WTC11 (cell line): ENCODE data around the gene OR8A1. TPM values are rescaled to one million over a fixed set of nuclear protein-coding genes. Genes with fewer than 3 reads are reported as not detected.
A peak's percentile ranks its signal among the peaks of the same experiment; 100 is the strongest.

Experiments
- ATAC-seq: fragments of 200-7000 bp; cut with Tn5 transposase; 2 replicates; pipeline ENCODE4 v1.10.0; 2021; ENCODE audit warnings: mild to moderate bottlenecking, moderate library complexity
- CTCF ChIA-PET: fragments of 300-600 bp; sonication (Branson Sonifier 250); formaldehyde crosslinking; loops from one replicate; lab custom pipeline; 2021; ENCODE audit warnings: antibody characterized with exemption; lab: Charles Lee
- POLR2A ChIA-PET: fragments of 350-600 bp; sonication (Branson Sonifier 250); formaldehyde crosslinking; loops from one replicate; lab custom pipeline; 2021; ENCODE audit warnings: antibody characterized with exemption; lab: Charles Lee
- DNase-seq: peaks from one replicate; pipeline ENCODE4 v3.0.0; 2021; ENCODE audit warnings: low spot score
- H3K27ac Mint-ChIP-seq: 2 replicates; pipeline ENCODE4 v1.8.0; 2021; ENCODE audit warnings: mixed read lengths
- H3K27me3 Mint-ChIP-seq: 2 replicates; pipeline ENCODE4 v1.8.0; 2021; ENCODE audit warnings: low read depth, mild to moderate bottlenecking, moderate library complexity, mixed read lengths
- H3K36me3 Mint-ChIP-seq: 2 replicates; pipeline ENCODE4 v1.8.0; 2021; ENCODE audit warnings: mixed read lengths
- H3K4me1 Mint-ChIP-seq: 2 replicates; pipeline ENCODE4 v1.8.0; 2022; ENCODE audit warnings: mixed read lengths
- H3K4me3 Mint-ChIP-seq: 2 replicates; pipeline ENCODE4 v1.8.0; 2021; ENCODE audit warnings: mild to moderate bottlenecking, moderate library complexity, mixed read lengths
- H3K9me3 Mint-ChIP-seq: 2 replicates; pipeline ENCODE4 v1.8.0; 2021; ENCODE audit warnings: mixed read lengths
- ATF1 ChIP-seq: sonication (generic); formaldehyde crosslinking; IDR thresholded peaks from 2 replicates; pipeline ENCODE4 v1.8.1; 2023; ENCODE audit warnings: mild to moderate bottlenecking, moderate library complexity, missing genetic modification reagents
- ELF4 ChIP-seq: sonication (generic); formaldehyde crosslinking; IDR thresholded peaks from 2 replicates; pipeline ENCODE4 v1.8.1; 2022; ENCODE audit warnings: low read depth, mild to moderate bottlenecking, moderate library complexity, missing genetic modification reagents
- EMX1 ChIP-seq: fragments of 250-450 bp; sonication (Bioruptor Pico); IDR thresholded peaks from 2 replicates; pipeline ENCODE4 v1.8.0; 2021; ENCODE audit warnings: mild to moderate bottlenecking
- GRHL2 ChIP-seq: fragments of 250-450 bp; sonication (Bioruptor Pico); IDR thresholded peaks from 2 replicates; pipeline ENCODE4 v1.8.0; 2022; ENCODE audit warnings: mild to moderate bottlenecking, moderate library complexity; ENCODE audit not compliant: insufficient replicate concordance, severe bottlenecking
- HMGA2 ChIP-seq: fragments of 250-450 bp; sonication (Bioruptor Pico); IDR thresholded peaks from 2 replicates; pipeline ENCODE4 v1.4.0; 2021; ENCODE audit warnings: mild to moderate bottlenecking, moderate library complexity
- NR1H2 ChIP-seq: sonication (generic); formaldehyde crosslinking; IDR thresholded peaks from 2 replicates; pipeline ENCODE4 v1.9.0; 2021; ENCODE audit warnings: mild to moderate bottlenecking, moderate library complexity, missing genetic modification reagents
- NR3C1 ChIP-seq: sonication (generic); formaldehyde crosslinking; conservative IDR thresholded peaks from 2 replicates; pipeline ENCODE4 v1.8.1; 2023; ENCODE audit warnings: low read depth, mild to moderate bottlenecking, missing genetic modification reagents
- PRRX2 ChIP-seq: fragments of 250-450 bp; sonication (Bioruptor Pico); IDR thresholded peaks from 2 replicates; pipeline ENCODE4 v1.8.0; 2021; ENCODE audit warnings: mild to moderate bottlenecking
- RELA ChIP-seq: sonication (generic); formaldehyde crosslinking; IDR thresholded peaks from 2 replicates; pipeline ENCODE4 v1.8.1; 2022; ENCODE audit warnings: missing genetic modification reagents, mild to moderate bottlenecking, borderline replicate concordance
- RORB ChIP-seq: fragments of 250-450 bp; sonication (Bioruptor Pico); IDR thresholded peaks from 2 replicates; pipeline ENCODE4 v1.9.0; 2021; ENCODE audit warnings: mild to moderate bottlenecking
- SOX15 ChIP-seq: fragments of 250-450 bp; sonication (Bioruptor Pico); IDR thresholded peaks from 2 replicates; pipeline ENCODE4 v1.9.0; 2021; ENCODE audit warnings: mild to moderate bottlenecking
- ZNF263 ChIP-seq: sonication (generic); formaldehyde crosslinking; IDR thresholded peaks from 2 replicates; pipeline ENCODE4 v1.8.1; 2022; ENCODE audit warnings: low read depth, mild to moderate bottlenecking, moderate library complexity, missing genetic modification reagents
- ZNF416 ChIP-seq: fragments of 250-450 bp; sonication (Bioruptor Pico); IDR thresholded peaks from 2 replicates; pipeline ENCODE4 v1.9.0; 2021; ENCODE audit warnings: mild to moderate bottlenecking, inconsistent platforms
- total RNA-seq: library from RNA; stranded (reverse); gene quantifications from 3 replicates; pipeline ENCODE4 v1.2.3, GENCODE V29; 2021
- TF ChIP-seq, protein P1 (sequence below): fragments of 250-450 bp; sonication (Bioruptor Pico); IDR thresholded peaks from 2 replicates; pipeline ENCODE4 v1.9.0; 2021; ENCODE audit warnings: mild to moderate bottlenecking
- TF ChIP-seq, protein P2 (sequence below): fragments of 250-450 bp; sonication (Bioruptor Pico); IDR thresholded peaks from 2 replicates; pipeline ENCODE4 v1.8.0; 2021; ENCODE audit warnings: mild to moderate bottlenecking
- TF ChIP-seq, protein P3 (sequence below): sonication (generic); formaldehyde crosslinking; IDR thresholded peaks from 2 replicates; pipeline ENCODE4 v1.8.1; 2023; ENCODE audit warnings: mild to moderate bottlenecking, missing genetic modification reagents
- TF ChIP-seq, protein P4 (sequence below): fragments of 250-450 bp; sonication (Bioruptor Pico); conservative IDR thresholded peaks from 2 replicates; pipeline ENCODE4 v1.9.0; 2021; ENCODE audit warnings: mild to moderate bottlenecking
- TF ChIP-seq, protein P5 (sequence below): sonication (generic); formaldehyde crosslinking; IDR thresholded peaks from 2 replicates; pipeline ENCODE4 v1.8.0; 2022; ENCODE audit warnings: mild to moderate bottlenecking, missing genetic modification reagents

The OR8A1 gene
- total RNA-seq, 1 experiment from 2014 or later = not detected

DNA sequence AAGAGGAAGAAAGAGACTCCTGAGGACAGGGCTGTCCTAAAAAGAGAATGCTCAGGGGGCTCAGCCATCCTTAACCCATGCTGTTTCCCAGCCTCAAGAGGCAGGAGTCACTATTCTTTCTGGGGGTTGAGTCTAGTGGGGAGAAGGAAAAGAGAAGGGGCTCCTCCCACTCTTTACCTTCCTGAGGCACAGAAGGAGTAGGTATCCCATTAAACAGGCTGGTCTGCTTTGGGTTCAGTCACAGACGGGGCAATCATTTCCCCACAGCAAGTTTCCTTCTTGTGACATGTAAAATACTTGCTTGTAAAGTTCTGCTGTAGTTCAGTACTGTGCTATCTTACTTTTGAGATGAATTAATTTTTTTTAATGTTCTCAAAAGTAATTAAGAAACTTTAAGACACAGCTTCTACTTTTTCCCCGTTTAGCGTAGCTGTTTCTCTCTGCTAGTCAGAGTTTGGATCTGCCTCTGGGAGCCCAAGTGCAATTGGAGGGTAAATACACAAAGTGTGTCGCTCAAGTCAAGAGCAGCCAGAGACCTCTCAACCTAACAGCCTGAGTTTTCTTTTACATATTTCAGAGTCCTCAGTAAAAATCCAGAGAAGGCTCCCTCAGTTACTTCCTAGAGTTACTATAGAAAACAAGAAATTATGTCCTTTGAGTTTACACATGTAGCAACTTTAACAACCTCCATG lies 15.0 kb downstream of the OR8A1 start:
- no peak overlapping the region for H3K27ac Mint-ChIP-seq
- no peak overlapping the region for H3K4me3 Mint-ChIP-seq
- peaks cover 7% of the 10 kb centered on the region for H3K4me1 Mint-ChIP-seq
- DNase-seq (no peak), ATAC-seq (peak; percentile 67)
- H3K27me3 Mint-ChIP-seq = no peaks in the 10 kb centered on the region
- no peak for TF ChIP-seq NR3C1 (CRISPR knock-in tag)
- no peak for TF ChIP-seq GRHL2 (CRISPR knock-in tag)
- no peak for TF ChIP-seq PRRX2 (CRISPR knock-in tag)
- no peak for TF ChIP-seq ATF1 (CRISPR knock-in tag)
- no peak for TF ChIP-seq EMX1 (CRISPR knock-in tag)
- no peak for TF ChIP-seq ZNF263
- no peak for TF ChIP-seq ELF4 (CRISPR knock-in tag)
- TF ChIP-seq RORB = no peak
- no peak for TF ChIP-seq SOX15 (CRISPR knock-in tag)
- no peak for TF ChIP-seq HMGA2 (CRISPR knock-in tag)
- TF ChIP-seq RELA (CRISPR knock-in tag) = no peak
- TF ChIP-seq, protein P1, sequence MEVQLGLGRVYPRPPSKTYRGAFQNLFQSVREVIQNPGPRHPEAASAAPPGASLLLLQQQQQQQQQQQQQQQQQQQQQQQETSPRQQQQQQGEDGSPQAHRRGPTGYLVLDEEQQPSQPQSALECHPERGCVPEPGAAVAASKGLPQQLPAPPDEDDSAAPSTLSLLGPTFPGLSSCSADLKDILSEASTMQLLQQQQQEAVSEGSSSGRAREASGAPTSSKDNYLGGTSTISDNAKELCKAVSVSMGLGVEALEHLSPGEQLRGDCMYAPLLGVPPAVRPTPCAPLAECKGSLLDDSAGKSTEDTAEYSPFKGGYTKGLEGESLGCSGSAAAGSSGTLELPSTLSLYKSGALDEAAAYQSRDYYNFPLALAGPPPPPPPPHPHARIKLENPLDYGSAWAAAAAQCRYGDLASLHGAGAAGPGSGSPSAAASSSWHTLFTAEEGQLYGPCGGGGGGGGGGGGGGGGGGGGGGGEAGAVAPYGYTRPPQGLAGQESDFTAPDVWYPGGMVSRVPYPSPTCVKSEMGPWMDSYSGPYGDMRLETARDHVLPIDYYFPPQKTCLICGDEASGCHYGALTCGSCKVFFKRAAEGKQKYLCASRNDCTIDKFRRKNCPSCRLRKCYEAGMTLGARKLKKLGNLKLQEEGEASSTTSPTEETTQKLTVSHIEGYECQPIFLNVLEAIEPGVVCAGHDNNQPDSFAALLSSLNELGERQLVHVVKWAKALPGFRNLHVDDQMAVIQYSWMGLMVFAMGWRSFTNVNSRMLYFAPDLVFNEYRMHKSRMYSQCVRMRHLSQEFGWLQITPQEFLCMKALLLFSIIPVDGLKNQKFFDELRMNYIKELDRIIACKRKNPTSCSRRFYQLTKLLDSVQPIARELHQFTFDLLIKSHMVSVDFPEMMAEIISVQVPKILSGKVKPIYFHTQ (CRISPR knock-in tag) = no peak
- TF ChIP-seq, protein P2, sequence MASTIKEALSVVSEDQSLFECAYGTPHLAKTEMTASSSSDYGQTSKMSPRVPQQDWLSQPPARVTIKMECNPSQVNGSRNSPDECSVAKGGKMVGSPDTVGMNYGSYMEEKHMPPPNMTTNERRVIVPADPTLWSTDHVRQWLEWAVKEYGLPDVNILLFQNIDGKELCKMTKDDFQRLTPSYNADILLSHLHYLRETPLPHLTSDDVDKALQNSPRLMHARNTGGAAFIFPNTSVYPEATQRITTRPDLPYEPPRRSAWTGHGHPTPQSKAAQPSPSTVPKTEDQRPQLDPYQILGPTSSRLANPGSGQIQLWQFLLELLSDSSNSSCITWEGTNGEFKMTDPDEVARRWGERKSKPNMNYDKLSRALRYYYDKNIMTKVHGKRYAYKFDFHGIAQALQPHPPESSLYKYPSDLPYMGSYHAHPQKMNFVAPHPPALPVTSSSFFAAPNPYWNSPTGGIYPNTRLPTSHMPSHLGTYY (CRISPR knock-in tag) = no peak
- TF ChIP-seq ZNF416 (CRISPR knock-in tag) = no peak
- TF ChIP-seq, protein P3, sequence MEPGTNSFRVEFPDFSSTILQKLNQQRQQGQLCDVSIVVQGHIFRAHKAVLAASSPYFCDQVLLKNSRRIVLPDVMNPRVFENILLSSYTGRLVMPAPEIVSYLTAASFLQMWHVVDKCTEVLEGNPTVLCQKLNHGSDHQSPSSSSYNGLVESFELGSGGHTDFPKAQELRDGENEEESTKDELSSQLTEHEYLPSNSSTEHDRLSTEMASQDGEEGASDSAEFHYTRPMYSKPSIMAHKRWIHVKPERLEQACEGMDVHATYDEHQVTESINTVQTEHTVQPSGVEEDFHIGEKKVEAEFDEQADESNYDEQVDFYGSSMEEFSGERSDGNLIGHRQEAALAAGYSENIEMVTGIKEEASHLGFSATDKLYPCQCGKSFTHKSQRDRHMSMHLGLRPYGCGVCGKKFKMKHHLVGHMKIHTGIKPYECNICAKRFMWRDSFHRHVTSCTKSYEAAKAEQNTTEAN (CRISPR knock-in tag) = no peak
- TF ChIP-seq NR1H2 = no peak
- TF ChIP-seq, protein P4, sequence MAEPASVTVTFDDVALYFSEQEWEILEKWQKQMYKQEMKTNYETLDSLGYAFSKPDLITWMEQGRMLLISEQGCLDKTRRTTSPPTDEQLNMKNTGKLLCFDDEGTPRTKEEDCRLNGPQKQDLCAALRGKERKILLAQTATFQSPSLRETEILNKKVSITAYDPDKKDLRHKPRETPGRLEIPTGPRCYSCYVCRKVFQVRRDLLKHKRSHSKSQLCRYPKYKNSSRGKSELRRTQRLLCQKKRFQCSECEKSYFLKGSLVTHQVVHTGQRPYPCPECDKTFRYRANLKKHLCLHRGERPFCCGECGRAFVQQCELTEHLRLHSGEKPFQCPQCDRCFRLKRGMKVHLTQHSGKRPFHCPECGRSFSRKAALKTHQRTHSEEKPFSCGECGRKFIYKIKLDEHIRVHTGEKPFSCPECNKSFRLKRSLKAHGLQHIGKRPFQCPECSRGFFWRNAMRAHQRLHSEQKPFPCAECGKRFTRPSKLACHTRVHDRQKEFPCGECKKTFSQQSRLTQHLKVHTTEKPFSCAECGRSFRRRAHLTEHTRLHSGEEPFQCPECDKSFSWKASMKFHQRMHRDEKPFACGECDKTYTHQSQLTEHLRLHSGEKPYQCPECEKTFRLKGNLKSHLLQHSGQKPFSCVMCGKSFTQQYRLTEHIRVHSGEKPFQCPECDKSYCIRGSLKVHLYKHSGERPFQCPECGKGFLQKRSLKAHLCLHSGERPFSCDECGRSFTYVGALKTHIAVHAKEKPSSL (CRISPR knock-in tag) = no peak
- TF ChIP-seq, protein P5, sequence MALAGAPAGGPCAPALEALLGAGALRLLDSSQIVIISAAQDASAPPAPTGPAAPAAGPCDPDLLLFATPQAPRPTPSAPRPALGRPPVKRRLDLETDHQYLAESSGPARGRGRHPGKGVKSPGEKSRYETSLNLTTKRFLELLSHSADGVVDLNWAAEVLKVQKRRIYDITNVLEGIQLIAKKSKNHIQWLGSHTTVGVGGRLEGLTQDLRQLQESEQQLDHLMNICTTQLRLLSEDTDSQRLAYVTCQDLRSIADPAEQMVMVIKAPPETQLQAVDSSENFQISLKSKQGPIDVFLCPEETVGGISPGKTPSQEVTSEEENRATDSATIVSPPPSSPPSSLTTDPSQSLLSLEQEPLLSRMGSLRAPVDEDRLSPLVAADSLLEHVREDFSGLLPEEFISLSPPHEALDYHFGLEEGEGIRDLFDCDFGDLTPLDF (CRISPR knock-in tag) = no peak
- ChIA-PET POLR2A (no interaction called here), CTCF (interaction anchor here (0.7 to 2.7 kb wide), 12 partner anchors 9 to 515 kb away, joined by 3 to 20 read pairs (median 3); no protein-coding TSS in a partner anchor)
- no peaks in the 10 kb centered on the region for H3K9me3 Mint-ChIP-seq
- no peaks in the 10 kb centered on the region for H3K36me3 Mint-ChIP-seq
